Activated CD8-positive, alpha-beta memory T cell treated with anti-CD3 and anti-CD28 coated beads for 48 hours (primary cell): ENCODE results near the gene CILP.

Experiments used
- DNase-seq, 3 experiments: peaks; one replicate each; pipeline ENCODE4 v3.0.0-alpha.2; 2020; ENCODE audit warnings: low read depth in 2 of 3, low spot score in 2 of 3

The CILP gene

DNA sequence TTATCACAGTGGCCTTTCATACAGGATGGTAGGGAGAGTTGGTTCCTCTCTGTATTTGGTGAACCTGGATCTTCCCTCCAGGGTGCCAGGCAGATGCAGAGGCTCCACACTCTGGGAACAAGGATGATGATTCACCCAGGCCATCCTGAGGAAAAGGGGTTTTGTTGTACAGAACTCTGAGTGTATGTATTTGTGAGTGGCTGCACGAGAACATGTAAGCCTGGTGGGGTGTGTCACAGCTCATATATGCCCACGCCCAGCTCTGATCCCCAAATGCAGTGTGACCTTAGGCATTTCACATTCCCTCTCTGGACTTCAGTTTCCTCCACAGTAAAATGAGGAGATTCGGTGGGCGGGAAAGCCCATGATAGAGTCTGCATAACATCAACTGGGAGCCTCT lies 11.6 kb upstream of the CILP start:
- no peak for DNase-seq

DNA sequence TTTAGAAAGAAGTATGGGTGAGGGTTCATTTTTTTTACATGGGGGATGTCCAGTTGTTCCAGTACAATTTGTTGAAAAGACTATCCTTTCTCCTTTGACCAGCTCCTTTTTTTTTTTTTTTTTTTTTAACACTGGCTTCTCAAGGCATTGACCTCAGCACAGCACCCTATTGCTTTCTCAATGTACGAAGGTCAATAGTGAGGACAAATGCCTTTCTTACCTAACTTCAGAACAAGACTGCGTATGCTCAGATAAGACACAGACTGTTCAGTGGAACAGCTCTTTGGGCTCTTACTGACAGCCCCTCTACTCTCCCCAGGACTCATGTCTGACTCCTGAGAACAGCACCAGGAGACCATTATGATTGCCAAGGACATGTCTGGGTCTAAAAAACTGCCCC lies 10.4 kb upstream of the CILP start:
- DNase-seq, result no peak

DNA sequence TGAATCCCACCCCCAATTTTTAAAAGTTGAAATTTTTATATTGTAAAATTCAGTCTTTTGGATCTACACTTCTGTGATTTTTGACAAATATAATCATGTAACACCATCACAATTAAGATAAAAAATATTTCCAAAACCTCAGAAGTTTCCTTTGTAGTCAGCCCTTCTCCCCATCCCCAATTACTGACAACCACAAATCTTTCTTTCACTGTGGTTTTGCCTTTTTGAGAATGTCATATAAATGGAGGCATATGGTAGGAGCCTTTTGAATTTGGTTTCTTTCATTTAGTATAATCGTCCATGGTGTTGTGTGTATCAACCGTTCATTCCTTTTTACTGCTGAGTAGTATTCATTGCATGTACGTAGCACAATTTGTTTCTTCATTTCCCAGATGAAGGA lies 7.9 kb upstream of the CILP start:
- DNase-seq, result no peak

DNA sequence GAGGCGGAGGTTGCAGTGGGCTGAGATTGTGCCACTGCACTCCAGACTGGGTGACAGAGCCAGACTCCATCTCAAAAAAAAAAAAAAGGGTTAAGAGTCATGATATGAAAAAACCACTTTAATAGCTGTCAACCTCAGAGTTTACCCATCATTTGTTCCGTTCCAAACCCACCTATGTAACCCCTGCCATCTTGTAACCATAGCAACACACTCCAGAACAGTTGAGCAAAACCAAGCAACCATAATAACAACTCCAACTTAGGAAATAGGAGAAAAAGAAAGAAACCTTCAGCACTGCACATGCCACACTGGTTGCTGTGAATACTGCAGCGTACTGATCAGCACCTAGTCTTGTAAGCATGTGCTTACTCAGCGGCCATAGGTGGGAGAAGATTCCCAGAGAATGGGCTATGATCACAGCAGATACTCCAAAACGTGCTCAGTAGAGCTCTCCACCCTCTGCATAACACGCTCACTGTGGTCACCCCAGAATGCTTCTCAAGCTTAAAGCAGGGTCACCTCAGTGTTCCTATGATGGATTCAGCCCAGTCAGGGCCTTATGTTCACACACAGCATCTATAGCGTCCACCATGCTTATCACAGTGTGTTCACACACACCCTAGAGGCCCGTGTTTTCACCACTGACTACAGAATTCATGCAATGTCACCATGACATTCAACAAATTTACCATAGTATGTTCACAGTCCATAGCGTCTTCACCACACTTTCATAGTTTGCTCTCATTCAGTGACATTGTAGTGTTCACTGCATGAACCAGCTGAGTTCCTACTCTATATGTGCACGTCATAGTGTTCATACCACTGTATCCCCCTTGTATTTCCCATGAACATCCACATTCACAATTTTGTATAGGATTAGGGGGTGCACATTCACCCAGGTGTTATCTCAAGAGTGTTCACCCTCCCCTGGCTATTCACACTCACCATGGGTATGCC lies 6.5 kb upstream of the CILP start:
- DNase-seq, result no peak

DNA sequence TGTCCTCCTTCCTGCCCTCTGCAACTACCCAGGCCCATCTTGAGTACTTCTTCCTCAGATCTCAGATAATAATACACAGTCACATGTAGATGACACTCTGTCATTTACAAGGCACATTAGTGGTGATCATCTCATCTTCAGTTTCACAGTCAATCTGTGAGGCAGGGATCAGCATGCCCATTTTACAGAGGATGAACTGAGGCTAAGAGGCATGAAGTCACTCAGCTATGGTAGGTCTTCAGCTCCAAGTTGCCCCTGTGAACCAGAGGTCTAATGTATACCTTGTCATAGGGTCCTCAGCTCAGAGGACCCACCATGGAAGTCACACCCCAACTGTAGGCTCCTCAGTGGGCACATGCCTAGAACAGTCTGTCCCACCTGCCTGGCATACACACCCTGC lies 4.2 kb upstream of the CILP start:
- no peak for DNase-seq

DNA sequence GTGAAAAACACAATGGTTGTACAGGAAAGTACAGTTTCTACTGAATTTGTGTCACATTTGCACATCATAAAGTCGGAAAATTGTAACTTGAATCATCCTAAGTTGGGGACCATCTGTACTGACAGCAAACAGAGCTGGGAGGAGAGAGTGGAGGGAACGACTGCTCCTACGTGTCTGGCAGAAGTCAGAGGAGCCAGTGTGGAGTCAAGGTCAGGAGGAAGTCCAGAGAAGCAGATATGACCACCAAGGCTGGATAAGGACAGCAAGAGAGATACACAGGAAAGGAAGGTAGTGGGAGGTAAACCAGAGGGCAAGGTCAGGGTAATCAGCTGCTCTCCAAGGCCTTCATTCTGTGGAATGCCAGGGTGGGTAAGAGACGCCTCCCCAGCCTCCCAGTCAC lies 2.7 kb upstream of the CILP start:
- DNase-seq, result no peak

DNA sequence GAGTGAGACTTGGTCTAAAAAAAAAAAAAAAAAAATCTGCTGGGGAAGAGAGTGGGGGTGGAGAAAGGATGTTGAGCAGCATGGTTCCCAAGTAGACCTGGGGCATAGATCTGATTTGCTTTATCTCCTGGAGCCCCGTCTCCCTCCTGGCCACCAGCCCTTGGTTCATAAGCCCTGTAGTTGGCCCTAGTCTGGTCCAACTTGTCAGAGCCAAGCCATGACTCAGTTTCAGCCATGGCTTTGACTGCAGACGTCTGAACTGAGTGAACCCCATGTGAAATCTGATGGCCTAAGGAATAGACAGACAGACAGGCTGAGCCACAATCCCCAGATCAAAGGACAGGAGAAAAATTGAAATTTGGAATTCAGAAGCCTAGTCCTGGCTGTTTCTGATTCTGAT lies 2.0 kb upstream of the CILP start:
- no peak for DNase-seq

DNA sequence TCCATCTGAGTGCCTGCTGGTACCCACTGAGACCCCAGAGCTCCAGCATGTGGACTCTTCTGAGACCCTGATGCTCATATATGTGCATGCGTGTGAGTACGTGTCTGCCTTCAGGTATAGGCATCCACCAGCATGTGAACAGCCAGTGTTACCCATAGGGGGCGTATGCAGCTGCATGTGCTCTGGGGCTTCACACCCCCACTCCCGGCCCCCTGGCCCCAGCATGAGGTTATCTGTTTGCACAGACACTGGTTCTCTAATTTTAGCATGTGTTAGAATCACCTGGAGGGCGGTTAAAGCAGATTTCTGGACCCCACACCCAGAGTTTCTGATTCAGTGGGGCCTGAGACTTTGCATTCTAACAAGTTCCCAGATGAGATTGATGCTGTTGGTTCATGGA lies 824 bp upstream of the CILP start:
- DNase-seq, result peak in 2 of 3 experiments; percentile 11 to 19

DNA sequence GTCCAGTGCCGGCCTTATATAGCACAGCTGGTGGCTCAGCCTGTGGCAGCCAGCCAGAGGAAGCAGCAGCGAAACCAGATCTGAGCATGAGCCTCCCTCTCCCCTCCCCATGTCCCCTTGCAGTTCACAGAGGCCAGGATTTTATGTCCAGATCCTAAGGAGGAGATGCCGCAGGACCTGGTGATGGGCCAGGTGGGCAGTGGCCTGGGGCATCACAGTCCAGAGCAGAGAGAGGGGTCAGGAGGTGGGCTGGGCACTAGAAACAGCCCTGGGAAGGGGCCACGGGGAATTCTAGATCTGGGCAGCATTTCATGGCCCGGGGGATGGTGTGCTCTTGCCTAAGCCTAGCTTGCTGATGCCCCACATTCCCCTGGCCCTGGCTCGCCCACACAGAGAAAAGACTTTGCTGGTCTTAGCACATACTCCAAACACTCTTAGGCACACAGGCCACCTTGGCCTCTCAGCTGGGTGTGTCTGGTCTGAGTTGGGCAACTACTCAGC lies 259 bp upstream of the CILP start:
- no peak for DNase-seq

DNA sequence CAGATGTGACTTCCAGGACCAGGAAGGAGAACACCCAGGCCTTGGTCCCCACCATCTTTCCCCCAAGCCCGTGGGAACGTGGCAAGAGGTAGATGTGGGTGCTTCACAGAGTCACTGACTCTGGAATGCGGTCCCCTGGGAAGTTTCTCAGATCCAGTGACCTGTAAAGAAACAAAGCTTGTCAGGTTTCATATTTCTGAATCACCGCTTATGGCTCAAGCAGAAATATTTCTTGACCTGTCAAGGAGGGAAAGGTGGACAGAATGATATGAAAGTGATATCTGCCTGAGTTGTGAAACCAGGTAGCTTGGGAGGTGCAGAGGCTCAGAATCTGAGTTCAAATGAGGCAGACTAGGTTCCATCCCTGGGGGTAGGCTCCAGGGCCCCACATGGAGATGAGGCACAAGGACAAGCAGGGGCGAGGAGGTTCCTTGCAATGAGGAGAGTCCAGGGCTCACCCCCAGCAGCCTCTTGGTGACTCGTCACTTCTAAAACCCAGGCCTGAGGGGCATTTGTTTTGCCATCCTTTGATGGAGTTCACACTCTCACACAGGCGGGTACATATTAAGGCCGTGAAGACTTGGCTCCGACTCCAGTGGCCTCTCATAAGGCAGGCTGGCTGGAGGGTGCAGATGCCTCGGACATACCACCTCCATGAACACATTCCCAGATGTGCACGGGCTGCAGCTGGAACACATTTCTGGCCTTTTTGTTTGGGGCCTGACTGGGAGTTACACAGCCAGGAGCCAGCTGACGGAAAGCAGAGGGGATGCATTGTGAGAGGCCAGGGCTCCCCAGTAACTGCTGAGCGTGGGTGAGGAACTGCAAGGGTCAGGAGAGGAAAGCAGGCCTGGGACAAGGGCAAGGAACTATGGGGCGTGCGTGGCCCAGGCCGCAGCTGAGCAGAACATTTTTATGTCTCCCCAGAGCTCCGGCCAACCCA lies 1.3 kb downstream of the CILP start:
- DNase-seq, result no peak

DNA sequence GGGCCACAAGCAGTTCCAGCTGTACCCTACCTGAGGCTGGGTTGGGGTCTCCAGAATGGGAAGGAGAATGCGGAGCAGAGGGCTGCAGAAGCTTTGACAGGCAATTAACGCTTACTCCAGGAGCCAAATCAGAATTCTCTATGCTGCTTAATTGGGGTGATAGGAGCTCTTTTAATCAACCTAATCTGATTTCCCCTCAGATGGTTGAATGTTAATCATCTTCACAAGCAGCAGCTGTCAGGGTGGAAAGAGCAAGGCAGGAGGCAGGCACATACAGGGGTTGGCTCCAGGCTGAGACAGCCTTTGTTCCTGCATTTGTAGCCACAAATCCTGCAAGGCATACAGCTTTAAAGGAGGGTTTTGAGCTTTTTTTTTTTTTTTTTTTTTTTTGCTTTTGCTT lies 2.6 kb downstream of the CILP start:
- DNase-seq, result no peak

DNA sequence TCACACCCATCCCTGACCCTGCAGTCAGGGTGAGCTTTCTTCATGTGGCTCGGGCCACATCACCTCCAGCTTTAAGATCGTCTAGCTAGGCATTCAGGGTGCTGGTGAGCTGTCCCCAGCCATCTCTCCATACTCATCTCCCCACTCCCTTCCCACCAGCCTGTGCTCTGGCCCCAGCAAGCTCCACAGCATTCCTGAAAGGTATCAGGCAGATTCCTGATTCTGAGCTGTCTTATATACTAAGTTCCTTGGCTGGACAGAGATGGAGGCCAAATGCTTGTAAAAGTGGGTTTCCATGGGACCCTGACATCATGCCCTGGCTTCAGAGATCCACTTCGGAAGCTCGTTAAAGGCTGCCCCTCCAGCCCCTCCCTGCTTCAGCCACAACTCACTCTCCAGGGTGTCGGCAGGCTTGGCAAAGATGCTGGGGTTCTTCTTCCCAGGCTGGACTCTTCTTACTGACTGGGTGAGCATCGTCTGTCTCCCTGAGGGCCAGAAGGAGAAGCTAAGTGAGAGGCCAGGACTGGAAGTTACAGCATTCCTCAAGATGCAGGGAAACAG lies 3.9 kb downstream of the CILP start:
- no peak for DNase-seq

DNA sequence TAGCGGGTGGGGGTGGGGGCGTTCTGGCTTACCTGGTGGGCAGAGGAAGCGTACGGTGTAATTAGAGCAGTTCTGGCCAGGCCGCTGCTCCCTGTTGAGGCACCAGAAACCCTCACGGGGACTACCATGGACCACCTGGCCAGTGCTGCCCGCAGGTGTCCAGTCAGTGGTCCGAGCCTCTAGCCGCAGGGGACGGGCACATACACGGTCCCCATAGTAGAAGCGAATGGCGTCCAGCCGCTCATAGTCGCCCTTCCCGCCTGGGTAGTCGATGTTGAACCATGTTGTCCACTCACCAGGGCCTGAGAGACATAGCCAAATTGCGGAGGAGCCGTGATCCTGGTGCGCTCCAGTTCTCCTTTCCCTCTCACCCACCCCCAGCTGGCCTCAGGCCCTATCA lies 4.5 kb downstream of the CILP start:
- no peak for DNase-seq

DNA sequence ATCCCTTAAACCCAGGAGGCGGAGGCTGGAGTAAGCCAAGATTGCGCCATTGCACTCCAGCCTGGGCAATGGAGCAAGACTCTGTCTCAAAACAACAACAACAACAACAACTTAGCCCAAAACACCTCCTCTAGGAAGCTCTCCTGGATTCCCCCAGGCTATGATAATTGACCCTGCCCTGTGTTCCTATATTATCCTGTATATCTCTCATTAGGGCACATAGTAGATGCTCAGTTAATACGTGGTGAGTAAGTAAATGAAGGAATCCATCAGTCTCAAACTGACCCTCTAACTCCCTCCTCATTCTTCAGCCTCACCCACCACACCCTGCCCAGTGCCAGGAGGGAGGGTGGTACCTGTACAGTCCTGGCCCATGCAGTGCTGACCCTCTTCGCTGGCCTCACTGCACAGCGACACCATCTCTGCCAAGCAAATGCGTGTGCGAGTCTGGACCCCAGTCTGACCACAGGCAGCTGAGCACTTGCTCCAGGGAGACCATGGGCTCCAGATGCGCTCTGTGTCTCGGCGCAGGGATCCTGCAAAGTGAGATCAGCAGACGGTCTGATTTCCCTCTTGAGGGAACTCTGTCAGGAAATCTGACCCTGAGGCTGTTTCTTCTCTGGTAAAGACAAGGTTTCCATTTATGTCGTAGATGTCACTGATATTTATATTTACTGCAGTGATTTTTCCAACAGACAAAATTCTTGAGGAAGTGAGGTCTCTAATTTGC lies 6.2 kb downstream of the CILP start:
- no peak for DNase-seq

DNA sequence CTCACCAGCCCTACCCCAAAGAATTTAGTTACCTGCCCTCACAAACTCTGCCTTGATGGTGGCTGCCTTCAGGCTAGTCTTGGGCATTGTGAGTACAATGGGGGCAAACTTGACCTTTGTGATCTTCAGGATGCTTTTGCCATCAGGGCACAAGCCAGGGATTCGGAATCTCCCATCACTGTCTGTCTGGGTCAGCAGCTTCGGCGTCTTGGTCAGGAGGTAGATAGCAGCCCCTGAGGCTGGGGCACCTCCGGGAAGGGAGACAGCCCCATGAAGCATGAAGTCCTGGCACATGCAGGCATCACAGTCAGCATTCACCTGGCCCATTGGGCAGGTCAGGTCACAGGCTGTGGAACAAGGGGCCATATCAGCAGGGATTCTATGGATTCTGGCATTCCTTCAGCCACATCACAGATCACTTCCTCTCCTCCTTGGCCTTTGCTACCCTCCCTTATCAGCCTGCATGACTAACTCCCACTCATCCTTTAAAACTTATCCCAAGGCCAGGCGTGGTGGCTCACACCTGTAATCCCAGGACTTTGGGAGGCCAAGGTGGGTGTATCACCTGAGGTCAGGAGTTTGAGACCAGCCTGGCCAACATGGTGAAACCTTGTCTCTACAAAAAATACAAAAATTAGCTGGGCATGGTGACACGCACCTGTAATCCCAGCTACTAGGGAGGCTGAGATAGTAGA lies 6.9 kb downstream of the CILP start:
- no peak for DNase-seq

DNA sequence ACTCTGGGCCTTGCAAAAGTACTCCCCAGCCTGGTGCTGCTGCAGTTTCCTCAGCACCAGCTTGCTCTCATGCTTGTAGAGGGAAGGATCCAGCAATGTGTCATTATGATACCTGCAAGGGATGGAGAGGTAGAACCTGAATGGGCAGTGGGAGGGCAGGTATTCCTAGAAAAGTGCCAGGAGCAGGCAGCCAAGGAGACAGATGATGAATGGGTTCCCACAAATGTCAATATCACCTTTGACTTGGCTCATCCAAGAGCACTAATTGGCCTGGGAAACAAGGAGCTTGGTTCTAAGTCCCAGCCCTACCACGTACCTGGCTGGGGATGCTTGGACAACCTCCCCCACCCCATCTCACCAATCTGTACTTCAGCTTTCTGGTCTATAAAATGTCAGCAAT lies 9.4 kb downstream of the CILP start:
- no peak for DNase-seq

DNA sequence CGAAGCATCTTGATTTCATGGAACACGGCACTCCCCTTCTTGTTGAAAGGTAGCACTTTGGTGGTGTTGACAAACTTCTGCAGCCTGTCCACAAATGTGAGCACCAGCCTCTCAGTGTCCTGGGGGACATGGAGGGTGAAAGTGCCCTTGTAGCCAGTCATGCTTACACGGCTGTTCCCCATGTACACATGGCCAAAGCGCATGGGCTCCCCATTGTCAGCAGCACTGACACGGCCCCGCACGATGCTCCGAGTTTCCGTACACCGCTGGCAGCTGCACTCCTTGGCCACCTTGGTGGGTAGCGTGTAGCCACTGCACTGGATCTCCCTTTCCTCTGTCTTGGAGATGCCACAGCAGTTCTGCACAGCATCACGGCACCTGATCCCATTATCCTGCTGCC lies 12.7 kb downstream of the CILP start:
- DNase-seq, result no peak

DNA sequence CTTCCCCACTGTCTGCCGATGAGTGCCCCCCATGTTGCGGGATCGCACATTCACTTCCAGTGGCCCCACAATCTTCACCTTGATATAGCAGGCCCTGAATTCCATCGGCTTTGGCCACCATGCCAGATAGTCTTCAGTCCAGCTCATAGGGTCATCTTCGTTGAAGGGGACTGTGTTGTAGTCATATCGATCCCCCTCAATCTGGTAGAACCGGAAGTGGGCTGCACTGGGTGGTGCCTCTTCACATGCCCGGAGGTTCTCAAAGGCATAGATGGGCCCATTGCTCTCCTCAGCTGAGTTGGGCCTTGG lies 14.0 kb downstream of the CILP start:
- no peak for DNase-seq

DNA sequence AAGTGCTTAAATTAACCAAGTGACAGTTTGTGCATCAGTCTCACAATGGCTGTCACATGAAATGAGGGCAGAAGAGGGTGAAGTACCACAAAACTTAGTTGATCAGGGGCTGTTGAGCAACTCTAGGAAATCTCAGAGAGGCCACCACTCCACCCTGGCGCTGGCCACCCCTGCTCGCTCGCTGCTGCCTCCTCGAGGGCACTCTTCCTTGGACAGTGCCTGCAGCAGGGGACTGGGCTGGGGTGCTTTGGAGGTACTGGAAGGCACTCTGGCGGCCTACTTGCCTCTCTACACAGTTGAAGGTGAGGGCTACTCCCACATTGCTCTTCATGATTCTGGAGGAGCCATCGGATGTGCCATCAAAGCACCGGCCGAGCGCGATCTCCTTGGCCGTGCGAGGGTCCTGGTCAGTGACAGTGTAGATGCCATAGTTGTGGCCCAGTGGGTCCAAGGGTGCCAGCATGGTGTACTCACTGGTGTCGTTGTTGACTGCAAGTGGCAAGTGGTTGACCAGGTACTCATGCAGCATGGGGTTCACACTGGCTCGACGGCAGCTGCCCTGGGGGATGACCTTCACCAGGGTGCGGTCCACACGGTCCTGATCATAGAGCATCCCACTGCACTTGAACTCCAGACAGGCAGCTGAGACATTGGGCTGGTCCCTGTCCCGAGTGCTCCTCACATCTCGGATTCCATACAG lies 14.5 kb downstream of the CILP start:
- DNase-seq, result no peak

DNA sequence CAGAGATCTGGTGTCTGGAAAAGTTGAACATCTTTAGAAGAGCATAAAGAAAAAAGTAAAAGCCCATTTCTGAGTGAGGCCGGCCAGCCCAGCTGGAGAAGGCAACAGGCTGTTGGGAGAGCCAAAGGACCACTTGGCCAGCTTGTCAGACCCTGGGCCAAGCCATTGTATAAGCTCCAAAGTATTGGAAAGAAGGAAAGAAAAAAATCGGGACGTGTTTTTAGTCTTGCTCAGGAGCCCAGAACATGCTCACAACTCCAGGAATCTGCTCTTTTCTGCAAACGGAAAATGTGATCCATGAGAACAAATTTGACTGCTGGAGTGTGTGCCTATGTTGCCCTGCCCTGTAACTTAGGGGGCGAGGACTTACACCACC lies 15.7 kb downstream of the CILP start:
- DNase-seq, result no peak
